Lower leg skin (tissue), 4 donors: Measurements from ENCODE around the gene ZNF532. TPM values are rescaled to one million over a fixed set of nuclear protein-coding genes. Genes with fewer than 3 reads are reported as not detected.

ENCODE experiments used
- DNase-seq, 2 donors: peaks; one replicate each; pipeline ENCODE4 v3.0.0-alpha.2; 2019; ENCODE audit warnings: low spot score in 2 of 2
- H3K4me3 ChIP-seq: fragments of 200-600 bp; sonication (generic); 2 replicates; pipeline ENCODE4 v1.5.1; 2017; ENCODE audit warnings: mild to moderate bottlenecking, low read depth; ENCODE audit not compliant: poor library complexity, severe bottlenecking
- POLR2A ChIP-seq, 2 donors: fragments of 450-650 bp; IDR thresholded peaks; one replicate each; pipeline ENCODE4 v1.6.1; 2016 to 2017; ENCODE audit warnings: antibody characterized with exemption in 2 of 2, mild to moderate bottlenecking in 1 of 2, moderate library complexity in 1 of 2
- WGBS, 2 donors: methylation state at CpG; one replicate each; pipeline ENCODE4 v1.1.5; 2018; 5-methylcytosine and 5-hydroxymethylcytosine counted together
- intact Hi-C: fragments of 100-400 bp; cut with DNase I; formaldehyde crosslinking; loops from one replicate; pipeline ENCODE4 v1.15.0; 2023; ENCODE audit warnings: low total_unique reads
- total RNA-seq, 4 donors: library from RNA; depleted of rRNA; stranded (reverse); fragments of >200 nt; gene quantifications; one replicate each; pipeline ENCODE4 v1.1.0, GENCODE V29; 2016
- TF ChIP-seq, protein P1 (sequence below), 3 donors: fragments of 450-650 bp; IDR thresholded peaks; one replicate each; pipeline ENCODE4 v1.5.1; 2016; ENCODE audit warnings: antibody characterized with exemption in 3 of 3, mild to moderate bottlenecking in 3 of 3, moderate library complexity in 2 of 3

The ZNF532 gene
- total RNA-seq, 4 donors from 2014 or later, result 11.1 to 40.1 (median 29.8) TPM

DNA sequence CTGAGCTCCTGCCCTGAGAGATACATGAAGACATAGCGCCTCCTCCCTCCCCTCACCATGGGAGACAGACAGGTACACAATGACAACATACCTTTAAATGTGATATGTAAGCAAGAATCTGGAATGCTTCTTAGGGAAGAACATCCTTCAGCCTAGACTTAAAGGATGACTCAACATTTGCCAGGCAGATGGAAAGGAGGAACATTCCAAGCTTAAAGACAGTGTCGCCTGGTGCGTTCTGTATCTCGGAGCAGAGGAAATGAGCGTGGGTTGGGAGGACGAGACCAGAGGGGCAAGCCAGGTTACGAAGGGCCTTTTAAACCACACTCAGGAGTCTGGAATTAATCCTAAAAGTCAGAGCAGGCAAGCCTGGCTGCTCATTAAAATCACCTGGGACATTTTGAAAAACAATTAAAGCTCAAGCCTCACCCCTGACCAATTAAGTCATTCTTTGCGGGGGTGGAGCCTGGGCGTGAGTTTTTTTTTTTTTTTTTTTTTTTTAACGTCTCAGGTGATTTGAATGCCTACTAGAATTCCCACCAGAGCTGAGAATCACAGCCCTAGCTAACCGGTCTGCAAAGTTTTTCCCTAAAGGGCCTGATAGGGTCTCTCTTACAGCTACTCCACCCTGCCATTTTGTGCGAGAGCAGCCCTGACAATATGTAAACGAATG, 143.8 kb downstream of the ZNF532 start:
- intact Hi-C loops, result no loop called here
- H3K4me3 ChIP-seq, result no peak overlapping the region
- 50 to 59% methylated on average over 13 of the region's 13 CpGs for WGBS, 2 donors
- no peak for DNase-seq
- no peak for TF ChIP-seq POLR2A (IDR thresholded peaks at IDR 0.05)
- TF ChIP-seq, protein P1, sequence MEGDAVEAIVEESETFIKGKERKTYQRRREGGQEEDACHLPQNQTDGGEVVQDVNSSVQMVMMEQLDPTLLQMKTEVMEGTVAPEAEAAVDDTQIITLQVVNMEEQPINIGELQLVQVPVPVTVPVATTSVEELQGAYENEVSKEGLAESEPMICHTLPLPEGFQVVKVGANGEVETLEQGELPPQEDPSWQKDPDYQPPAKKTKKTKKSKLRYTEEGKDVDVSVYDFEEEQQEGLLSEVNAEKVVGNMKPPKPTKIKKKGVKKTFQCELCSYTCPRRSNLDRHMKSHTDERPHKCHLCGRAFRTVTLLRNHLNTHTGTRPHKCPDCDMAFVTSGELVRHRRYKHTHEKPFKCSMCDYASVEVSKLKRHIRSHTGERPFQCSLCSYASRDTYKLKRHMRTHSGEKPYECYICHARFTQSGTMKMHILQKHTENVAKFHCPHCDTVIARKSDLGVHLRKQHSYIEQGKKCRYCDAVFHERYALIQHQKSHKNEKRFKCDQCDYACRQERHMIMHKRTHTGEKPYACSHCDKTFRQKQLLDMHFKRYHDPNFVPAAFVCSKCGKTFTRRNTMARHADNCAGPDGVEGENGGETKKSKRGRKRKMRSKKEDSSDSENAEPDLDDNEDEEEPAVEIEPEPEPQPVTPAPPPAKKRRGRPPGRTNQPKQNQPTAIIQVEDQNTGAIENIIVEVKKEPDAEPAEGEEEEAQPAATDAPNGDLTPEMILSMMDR (IDR thresholded peaks at IDR 0.05), result no peak

DNA sequence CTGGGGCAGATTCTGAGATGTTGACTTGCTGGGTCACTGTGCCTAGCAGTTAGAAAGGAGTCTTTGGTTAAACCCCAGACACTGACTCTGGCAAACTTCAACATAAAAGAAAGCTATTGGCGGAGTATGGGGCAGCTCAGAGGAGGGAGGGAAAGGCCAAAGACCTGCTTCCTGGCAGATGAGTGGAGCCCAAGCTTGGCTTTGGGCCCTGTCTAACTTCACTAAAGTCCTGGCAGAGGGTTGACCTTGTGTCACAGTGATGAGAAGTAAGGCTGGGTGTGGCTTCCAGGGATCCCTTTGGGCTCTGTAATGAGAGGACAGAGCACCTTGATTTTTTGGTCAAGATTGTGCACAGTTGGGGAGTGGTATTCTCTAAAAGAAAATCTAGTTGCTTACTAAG, 145.2 kb downstream of the ZNF532 start:
- no peak for DNase-seq
- 88 to 92% methylated on average over 1 of the region's 1 CpG for WGBS, 2 donors
- no peak overlapping the region for H3K4me3 ChIP-seq
- intact Hi-C loops, result no loop called here
- TF ChIP-seq, protein P1 (IDR thresholded peaks at IDR 0.05), result no peak
- TF ChIP-seq POLR2A (IDR thresholded peaks at IDR 0.05), result no peak

DNA sequence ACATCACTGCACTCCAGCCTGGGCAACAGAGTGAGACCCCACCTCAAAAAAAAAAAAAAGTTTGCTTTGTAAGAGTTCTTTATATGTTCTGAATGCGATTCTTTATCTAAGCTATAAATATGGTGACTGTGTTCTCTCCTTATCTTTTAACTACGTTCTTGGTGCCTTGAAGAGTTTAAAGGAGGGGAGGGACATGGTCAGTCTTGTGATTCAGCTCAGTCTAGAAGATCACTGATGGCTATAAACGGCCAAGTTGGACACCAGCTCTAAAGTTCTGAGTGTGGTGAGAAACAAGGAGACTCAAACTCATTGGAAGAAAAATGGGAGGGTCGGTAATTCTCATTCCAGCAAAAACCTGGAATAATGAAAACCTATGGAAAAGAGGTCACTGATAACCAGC, 146.6 kb downstream of the ZNF532 start:
- no peak for DNase-seq
- intact Hi-C loops, result no loop called here
- TF ChIP-seq, protein P1 (IDR thresholded peaks at IDR 0.05), result no peak
- no peak for TF ChIP-seq POLR2A (IDR thresholded peaks at IDR 0.05)
- WGBS, 2 donors, result 89 to 91% methylated on average over 4 of the region's 4 CpGs
- no peak overlapping the region for H3K4me3 ChIP-seq

DNA sequence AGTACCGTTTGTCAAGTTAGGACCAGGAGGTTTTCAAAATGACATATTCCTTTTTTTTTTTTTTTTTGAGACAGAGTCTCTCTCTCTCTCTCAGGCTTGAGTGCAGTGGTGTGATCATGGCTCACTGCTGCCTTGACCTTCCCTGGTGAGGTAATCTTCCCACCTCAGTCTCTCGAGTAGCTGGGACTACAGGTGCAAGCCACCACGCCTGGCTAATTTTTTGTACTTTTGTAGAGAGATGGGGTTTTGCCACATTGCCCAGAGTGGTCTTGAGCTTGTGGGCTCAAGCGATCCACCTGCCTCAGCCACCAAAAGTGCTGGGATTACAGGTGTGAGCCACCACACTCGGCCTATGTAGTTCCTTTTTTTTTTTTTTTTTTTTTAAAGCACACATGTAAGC, 147.1 kb downstream of the ZNF532 start:
- 89 to 93% methylated on average over 5 of the region's 5 CpGs for WGBS, 2 donors

DNA sequence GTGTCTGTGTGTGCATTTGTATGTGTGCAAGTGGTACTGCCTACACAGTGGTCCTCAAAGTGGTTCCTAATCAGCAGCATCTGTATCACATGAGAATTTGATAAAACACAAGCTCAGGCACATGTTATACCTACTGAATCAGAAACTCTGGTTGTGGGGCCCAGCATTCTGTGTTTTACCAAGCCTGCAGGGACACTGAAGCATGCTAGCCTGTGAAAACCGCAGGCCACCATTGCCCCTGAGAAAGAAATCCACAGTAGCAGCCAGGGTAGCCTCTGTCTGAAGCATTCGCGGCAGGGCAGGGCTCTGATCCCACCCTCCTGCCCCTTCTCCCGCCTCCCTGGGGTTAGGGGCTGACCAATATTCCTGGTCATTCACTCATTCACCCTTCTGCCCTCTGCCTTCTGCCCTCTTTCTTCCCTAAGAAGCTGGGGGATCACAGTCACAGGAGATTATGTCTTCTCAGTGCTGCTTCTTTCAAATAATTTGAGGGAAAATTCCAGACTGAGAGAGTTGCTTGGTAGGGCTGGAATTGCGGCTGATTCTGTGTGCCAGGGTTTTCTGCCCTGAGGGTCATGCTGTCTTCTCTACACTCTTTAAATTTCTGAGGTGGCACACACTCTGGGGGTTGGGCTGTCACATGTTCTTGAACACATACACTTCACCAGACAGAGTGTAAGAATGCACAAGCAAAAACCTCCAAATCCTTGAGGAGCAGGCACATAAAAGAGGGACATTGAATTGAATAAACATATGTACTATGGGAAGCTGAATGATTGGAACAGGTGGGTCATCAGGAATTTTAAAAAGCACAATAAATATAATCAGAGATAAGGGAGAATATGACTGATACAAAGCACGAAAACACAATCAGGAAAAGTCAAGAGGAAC, 148.4 kb downstream of the ZNF532 start:
- 49 to 65% methylated on average over 6 of the region's 6 CpGs for WGBS, 2 donors
- TF ChIP-seq, protein P1 (IDR thresholded peaks at IDR 0.05), result no peak
- no peak for TF ChIP-seq POLR2A (IDR thresholded peaks at IDR 0.05)
- intact Hi-C loops, result no loop called here
- peak in 1 of 2 donors; percentile 52 for DNase-seq
- no peak overlapping the region for H3K4me3 ChIP-seq

More for the DNA sequence above, 147.1 kb downstream of the ZNF532 start:
- no peak for DNase-seq
- intact Hi-C loops, result no loop called here
- no peak overlapping the region for H3K4me3 ChIP-seq
- TF ChIP-seq, protein P1 (IDR thresholded peaks at IDR 0.05), result no peak
- no peak for TF ChIP-seq POLR2A (IDR thresholded peaks at IDR 0.05)
